Omental fat pad (tissue), 4 donors: Measurements from ENCODE around the gene WFIKKN1. TPM values are rescaled to one million over a fixed set of nuclear protein-coding genes. Genes with fewer than 3 reads are reported as not detected.

ENCODE experiments used
- ATAC-seq: fragments of 150-250 bp; one replicate; pipeline ENCODE4 v1.9.1; 2016; ENCODE audit warnings: mild to moderate bottlenecking, moderate library complexity; ENCODE audit not compliant: low FRiP score
- DNase-seq: peaks from one replicate; pipeline ENCODE4 v3.0.0-alpha.2; 2019; ENCODE audit warnings: low spot score
- total RNA-seq, 4 donors: library from RNA; depleted of rRNA; stranded (reverse); fragments of >200 nt; gene quantifications; one replicate each; pipeline ENCODE4 v1.1.0, GENCODE V29; 2016
- TF ChIP-seq, protein P1 (sequence below), 3 donors: fragments of 450-650 bp; IDR thresholded peaks; one replicate each; pipeline ENCODE4 v1.5.1; 2016 to 2017; ENCODE audit warnings: antibody characterized with exemption in 3 of 3, mild to moderate bottlenecking in 3 of 3, moderate library complexity in 2 of 3

The WFIKKN1 gene
- total RNA-seq, 4 donors from 2014 or later = 0.19 to 0.63 (median 0.25) TPM; not detected in 1

DNA sequence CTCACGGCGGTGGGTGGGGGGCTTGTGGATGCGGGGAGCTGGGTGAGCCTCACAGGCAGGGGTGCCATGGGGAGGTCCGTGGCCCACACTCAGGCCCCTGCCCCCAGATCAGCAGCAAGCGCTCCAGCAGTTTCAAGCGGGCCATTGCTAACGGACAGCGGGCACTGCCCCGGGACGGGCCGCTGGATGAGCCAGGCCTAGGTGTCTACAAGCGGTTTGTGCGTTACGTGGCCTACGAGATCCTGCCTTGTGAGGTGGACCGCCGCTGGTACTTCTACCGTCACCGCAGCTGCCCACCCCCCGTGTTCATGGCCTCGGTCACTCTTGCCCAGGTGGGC is 45.7 kb downstream of the WFIKKN1 start:
- no peak for DNase-seq
- TF ChIP-seq, protein P1, sequence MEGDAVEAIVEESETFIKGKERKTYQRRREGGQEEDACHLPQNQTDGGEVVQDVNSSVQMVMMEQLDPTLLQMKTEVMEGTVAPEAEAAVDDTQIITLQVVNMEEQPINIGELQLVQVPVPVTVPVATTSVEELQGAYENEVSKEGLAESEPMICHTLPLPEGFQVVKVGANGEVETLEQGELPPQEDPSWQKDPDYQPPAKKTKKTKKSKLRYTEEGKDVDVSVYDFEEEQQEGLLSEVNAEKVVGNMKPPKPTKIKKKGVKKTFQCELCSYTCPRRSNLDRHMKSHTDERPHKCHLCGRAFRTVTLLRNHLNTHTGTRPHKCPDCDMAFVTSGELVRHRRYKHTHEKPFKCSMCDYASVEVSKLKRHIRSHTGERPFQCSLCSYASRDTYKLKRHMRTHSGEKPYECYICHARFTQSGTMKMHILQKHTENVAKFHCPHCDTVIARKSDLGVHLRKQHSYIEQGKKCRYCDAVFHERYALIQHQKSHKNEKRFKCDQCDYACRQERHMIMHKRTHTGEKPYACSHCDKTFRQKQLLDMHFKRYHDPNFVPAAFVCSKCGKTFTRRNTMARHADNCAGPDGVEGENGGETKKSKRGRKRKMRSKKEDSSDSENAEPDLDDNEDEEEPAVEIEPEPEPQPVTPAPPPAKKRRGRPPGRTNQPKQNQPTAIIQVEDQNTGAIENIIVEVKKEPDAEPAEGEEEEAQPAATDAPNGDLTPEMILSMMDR (IDR thresholded peaks at IDR 0.05) = no peak
- no peak for ATAC-seq

DNA sequence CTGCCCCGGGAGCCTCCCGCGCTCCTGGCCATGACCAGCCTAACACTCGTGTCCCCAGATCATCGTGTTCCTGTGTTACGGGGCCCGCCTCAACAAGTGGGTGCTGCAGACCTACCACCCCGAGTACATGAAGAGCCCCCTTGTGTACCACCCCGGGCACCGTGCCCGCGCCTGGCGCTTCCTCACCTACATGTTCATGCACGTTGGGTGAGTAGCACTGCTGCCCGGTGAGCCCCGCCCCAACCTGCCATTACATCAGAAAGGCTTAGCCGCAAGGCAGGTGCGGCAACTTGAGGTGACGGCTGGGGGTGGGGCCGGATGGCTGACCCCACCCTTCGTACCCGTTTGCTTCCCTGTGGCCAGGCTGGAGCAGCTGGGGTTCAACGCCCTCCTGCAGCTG is 46.1 kb downstream of the WFIKKN1 start:
- TF ChIP-seq, protein P1 (IDR thresholded peaks at IDR 0.05) = no peak
- ATAC-seq = no peak
- DNase-seq = no peak

DNA sequence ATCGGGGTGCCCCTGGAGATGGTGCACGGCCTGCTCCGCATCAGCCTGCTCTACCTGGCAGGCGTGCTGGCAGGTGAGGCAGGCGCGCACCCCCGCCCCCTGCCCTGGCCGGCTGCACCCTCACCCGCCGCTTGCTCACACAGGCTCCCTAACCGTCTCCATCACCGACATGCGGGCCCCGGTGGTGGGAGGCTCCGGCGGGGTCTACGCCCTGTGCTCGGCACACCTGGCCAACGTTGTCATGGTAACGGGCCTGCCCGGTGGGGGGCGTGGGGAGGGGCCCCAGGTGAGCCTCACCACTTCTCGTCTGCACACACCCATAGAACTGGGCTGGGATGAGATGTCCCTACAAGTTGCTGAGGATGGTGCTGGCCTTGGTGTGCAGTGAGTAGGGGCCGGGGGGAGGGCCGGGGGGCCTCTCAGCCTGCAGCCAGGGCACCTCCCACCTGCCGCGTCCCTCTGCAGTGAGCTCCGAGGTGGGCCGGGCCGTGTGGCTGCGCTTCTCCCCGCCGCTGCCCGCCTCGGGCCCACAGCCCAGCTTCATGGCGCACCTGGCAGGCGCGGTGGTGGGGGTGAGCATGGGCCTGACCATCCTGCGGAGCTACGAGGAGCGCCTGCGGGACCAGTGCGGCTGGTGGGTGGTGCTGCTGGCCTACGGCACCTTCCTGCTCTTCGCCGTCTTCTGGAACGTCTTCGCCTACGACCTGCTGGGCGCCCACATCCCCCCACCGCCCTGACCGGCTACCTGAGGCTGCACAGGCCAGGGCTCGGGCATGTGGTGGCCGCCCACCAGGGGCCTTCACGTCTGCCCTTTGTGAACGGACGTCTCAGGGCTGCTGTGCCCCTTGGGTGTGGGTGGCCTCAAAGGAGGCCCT is 46.8 kb downstream of the WFIKKN1 start:
- ATAC-seq (no peak), DNase-seq (no peak)
- TF ChIP-seq, protein P1 (IDR thresholded peaks at IDR 0.05) = no peak

DNA sequence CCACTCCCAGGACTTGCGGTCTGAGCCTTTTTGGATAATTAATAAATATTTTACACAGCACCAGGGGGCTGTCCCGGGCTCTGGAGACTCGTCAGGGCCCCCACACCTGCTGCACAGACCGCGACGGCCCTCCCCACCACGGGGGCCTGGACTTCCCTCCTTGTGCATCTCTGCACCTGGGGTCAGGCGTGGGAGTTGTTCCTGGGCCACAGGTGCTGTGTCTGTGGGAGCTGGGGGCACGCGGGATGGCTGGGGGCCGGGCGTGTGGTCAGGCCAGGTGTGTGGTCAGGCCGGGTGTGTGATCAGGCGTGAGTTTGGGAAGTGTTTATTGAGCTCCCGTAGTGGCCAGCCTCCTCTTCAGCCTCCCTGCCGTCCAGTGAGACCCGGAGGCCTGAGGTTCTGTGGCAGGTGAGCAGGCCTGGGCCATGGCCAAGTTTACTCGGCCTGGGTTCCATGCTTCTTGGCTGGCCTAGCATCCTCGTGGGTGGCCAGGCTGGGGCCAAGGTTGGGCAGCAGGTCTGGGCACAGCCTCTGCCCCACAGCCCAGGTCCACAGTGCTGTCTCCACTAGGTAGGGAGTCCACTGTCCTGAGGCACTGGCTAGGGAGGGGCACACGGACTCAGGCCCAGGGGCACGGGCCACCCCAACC is 47.5 kb downstream of the WFIKKN1 start:
- ATAC-seq (no peak), DNase-seq (no peak)
- TF ChIP-seq, protein P1 (IDR thresholded peaks at IDR 0.05) = no peak

DNA sequence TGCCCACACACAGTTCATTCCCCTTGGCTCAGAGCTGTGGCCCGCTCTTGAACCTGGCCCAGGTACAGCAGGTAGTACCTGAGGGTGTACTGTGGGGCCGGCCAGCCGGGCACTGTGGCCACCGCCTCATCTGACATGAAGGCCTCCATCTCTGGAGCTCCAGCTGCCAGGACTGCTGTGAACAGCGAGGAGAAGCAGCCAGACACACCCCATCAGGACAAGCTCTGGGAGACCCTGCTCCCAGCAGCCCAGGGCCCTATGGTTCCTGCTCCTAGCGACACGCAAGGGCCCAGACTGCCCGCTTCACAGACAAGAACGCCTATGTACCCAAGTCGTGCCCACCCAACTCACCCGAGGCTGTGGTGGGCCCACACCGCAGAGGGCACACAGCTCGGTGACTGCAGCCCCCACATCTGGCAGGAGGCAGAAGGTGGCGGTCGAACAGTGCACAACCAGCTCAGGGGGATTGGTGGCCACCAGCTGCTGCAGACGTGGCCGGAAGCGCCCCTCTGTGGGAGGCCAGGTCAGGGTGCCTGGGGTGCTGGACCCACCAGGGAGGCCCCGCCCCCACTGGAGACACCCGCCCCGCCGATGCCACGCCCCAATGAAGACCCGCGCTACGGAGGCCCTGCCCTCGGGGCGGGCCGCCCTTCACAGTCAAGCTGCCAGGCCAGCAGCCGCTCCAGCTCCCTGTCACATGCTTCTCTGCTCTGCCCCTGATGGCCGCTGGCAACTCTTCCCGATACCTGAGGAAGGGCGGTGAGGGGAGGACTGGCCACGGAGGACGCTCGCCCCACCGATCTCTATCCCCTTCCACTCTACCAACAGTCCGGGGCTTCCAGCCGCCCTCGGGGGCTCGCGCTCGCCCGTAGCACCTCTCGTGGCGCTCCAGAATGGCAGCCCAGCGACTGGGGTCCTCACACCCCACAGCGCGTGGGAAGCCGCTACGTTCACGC is 48.4 kb downstream of the WFIKKN1 start:
- ATAC-seq (peak; percentile 7), DNase-seq (no peak)
- TF ChIP-seq, protein P1 (IDR thresholded peaks at IDR 0.05) = no peak

DNA sequence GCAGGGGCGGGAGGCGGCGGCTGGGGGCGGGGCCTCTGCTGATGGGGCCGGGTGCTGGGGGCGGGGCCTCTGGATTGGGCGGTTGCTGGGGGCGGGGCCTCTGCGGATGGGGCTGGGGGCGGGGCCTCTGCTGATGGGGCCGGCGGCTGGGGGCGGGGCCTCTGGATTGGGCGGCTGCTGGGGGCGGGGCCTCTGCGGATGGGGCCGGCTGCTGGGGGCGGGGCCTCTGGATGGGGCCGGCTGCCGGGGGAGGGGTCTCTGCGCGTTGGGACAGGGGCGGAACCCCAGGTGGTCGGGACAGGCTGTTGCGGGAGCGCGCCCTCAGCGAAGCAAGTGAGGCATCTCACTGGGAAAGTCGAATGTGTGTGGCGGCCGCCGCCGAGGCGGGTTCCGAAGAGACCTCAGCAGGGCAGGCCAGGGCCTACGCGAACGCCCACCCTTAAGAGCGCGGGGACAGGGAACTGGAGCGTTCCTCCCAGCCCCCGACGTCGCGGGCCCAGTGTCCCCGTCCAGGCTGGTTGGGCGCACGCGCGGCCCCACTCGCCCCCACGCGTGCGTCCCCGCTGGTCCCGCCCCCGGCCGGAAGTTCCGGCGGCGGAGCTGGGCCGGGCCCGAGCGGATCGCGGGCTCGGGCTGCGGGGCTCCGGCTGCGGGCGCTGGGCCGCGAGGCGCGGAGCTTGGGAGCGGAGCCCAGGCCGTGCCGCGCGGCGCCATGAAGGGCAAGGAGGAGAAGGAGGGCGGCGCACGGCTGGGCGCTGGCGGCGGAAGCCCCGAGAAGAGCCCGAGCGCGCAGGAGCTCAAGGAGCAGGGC is 49.2 kb downstream of the WFIKKN1 start, which contains the start of gene STUB1:
Gene STUB1, plus strand, starts transcription at position 597 of the 811 bp plus-strand sequence. Its CDS starts 116 bp downstream, at position 713.
- peak; percentile 58 for ATAC-seq
- peak; percentile 63 for DNase-seq
- TF ChIP-seq, protein P1 (IDR thresholded peaks at IDR 0.05) = no peak
